Neuronal stem cell (in vitro differentiated cells): Measurements from ENCODE around the gene FBXO39. TPM values are rescaled to one million over a fixed set of nuclear protein-coding genes. Genes with fewer than 3 reads are reported as not detected.

Source experiments
- DNase-seq: peaks from one replicate; pipeline ENCODE4 v3.0.0-alpha.2; 2013; ENCODE audit warnings: low spot score
- H2AFZ ChIP-seq: one replicate; pipeline ENCODE4 v1.6.1; 2013; ENCODE audit warnings: mild to moderate bottlenecking, low read length, inconsistent platforms
- H2AK5ac ChIP-seq: 2 replicates; pipeline ENCODE4 v1.6.1; 2013; ENCODE audit warnings: low read depth, mild to moderate bottlenecking, inconsistent platforms, low read length, moderate library complexity, mixed read lengths
- H2BK120ac ChIP-seq: 2 replicates; pipeline ENCODE4 v1.6.1; 2013; ENCODE audit warnings: low read depth, mild to moderate bottlenecking, inconsistent platforms, low read length, moderate library complexity, mixed read lengths
- H2BK12ac ChIP-seq: one replicate; pipeline ENCODE4 v1.6.1; 2013; ENCODE audit warnings: low read length, inconsistent platforms
- H2BK15ac ChIP-seq: 2 replicates; pipeline ENCODE4 v1.6.1; 2013; ENCODE audit warnings: mild to moderate bottlenecking, low read length, inconsistent platforms, mixed read lengths
- H2BK5ac ChIP-seq: one replicate; pipeline ENCODE4 v1.6.1; 2013; ENCODE audit warnings: inconsistent platforms, mild to moderate bottlenecking, low read length, moderate library complexity
- H3K14ac ChIP-seq: one replicate; pipeline ENCODE4 v1.6.1; 2013; ENCODE audit warnings: low read length, inconsistent platforms
- H3K18ac ChIP-seq: 2 replicates; pipeline ENCODE4 v1.6.1; 2013; ENCODE audit warnings: low read length, inconsistent platforms
- H3K23ac ChIP-seq: 2 replicates; pipeline ENCODE4 v1.6.1; 2013; ENCODE audit warnings: low read depth, mild to moderate bottlenecking, mixed read lengths, low read length, inconsistent platforms; ENCODE audit not compliant: poor library complexity
- H3K27ac ChIP-seq: replicated peaks from 3 replicates; pipeline ENCODE4 v1.5.1; 2013; ENCODE audit warnings: low read length, inconsistent platforms
- H3K27me3 ChIP-seq, 3 experiments: 2 replicates each; pipeline ENCODE4 v1.6.1; 2013; ENCODE audit warnings: low read length in 3 of 3, mild to moderate bottlenecking in 2 of 3, inconsistent platforms in 1 of 3, low read depth in 1 of 3, mixed read lengths in 1 of 3, moderate library complexity in 1 of 3; ENCODE audit not compliant: control insufficient read depth in 3 of 3, insufficient read depth in 3 of 3
- H3K36me3 ChIP-seq, 2 donors: replicated peaks in 1 of 2; 2 replicates each; pipeline ENCODE4 v1.6.1; 2013; ENCODE audit warnings: low read length in 2 of 2; ENCODE audit not compliant: control insufficient read depth in 2 of 2, insufficient read depth in 2 of 2
- H3K4ac ChIP-seq: 2 replicates; pipeline ENCODE4 v1.6.1; 2013; ENCODE audit warnings: inconsistent platforms, mild to moderate bottlenecking, low read length, moderate library complexity
- H3K4me1 ChIP-seq, 2 donors: 1 replicate in 1 of 2; 2 replicates in 1 of 2; pipeline ENCODE4 v1.6.1; 2013; ENCODE audit warnings: low read length in 2 of 2, low read depth in 1 of 2; ENCODE audit not compliant: control insufficient read depth in 2 of 2, insufficient read depth in 1 of 2
- H3K4me2 ChIP-seq: one replicate; pipeline ENCODE4 v1.6.1; 2013; ENCODE audit warnings: mild to moderate bottlenecking, low read length, inconsistent platforms; ENCODE audit not compliant: insufficient read depth, poor library complexity, severe bottlenecking
- H3K4me3 ChIP-seq, 2 donors: 2 replicates each; pipeline ENCODE4 v1.5.1; 2013; ENCODE audit warnings: low read length in 2 of 2, mild to moderate bottlenecking in 2 of 2, inconsistent platforms in 1 of 2, moderate library complexity in 1 of 2
- H3K79me1 ChIP-seq: one replicate; pipeline ENCODE4 v1.6.1; 2013; ENCODE audit warnings: low read depth, mild to moderate bottlenecking, inconsistent platforms, low read length, moderate library complexity
- H3K9ac ChIP-seq: one replicate; pipeline ENCODE4 v1.6.1; 2013; ENCODE audit warnings: mild to moderate bottlenecking, low read depth, low read length, inconsistent platforms; ENCODE audit not compliant: poor library complexity
- H3K9me3 ChIP-seq, 2 donors: replicated peaks in 1 of 2; 2 replicates each; pipeline versions ENCODE3 to v1.6.1; 2013; ENCODE audit warnings: low read length in 2 of 2, mild to moderate bottlenecking in 2 of 2, inconsistent platforms in 1 of 2, low read depth in 1 of 2, mixed read lengths in 1 of 2, moderate library complexity in 1 of 2; ENCODE audit not compliant: control insufficient read depth in 2 of 2, insufficient read depth in 1 of 2
- H4K8ac ChIP-seq: one replicate; pipeline ENCODE4 v1.6.1; 2013; ENCODE audit warnings: low read depth, mild to moderate bottlenecking, inconsistent platforms, low read length, moderate library complexity
- H4K91ac ChIP-seq: one replicate; pipeline ENCODE4 v1.6.1; 2013; ENCODE audit warnings: low read length, low read depth, mild to moderate bottlenecking, inconsistent platforms; ENCODE audit not compliant: poor library complexity
- WGBS, 2 donors: extraction: QIAGEN DNeasy Blood & Tissue Kit; methylation state at CpG; one replicate each; pipeline ENCODE4 v1.1.7; 2013; ENCODE audit warnings: missing lambda C conversion rate in 2 of 2, mixed read lengths in 1 of 2; ENCODE audit not compliant: insufficient read length in 2 of 2, insufficient replicate concordance in 1 of 2; ENCODE audit errors: extremely low coverage in 2 of 2; 5-methylcytosine and 5-hydroxymethylcytosine counted together
- small RNA-seq: library from polyadenylated mRNA; stranded (forward); fragments of <200 nt; extraction: miRNeasy Mini kit (QIAGEN cat#:217004); gene quantifications from one replicate; pipeline ENCODE3, GENCODE V24; 2013; ENCODE audit not compliant: insufficient read depth

Gene FBXO39

GRCh38 chr17:6831661-6832263 lies 55.7 kb downstream of the FBXO39 start, which contains the start of gene TEKT1:
TSS of gene TEKT1 (minus strand) at chr17:6831729. CDS start at chr17:6830376, 1,353 bp downstream.
- Histone ChIP-seq H3K23ac (no peak within 1 kb of the TSS), H3K14ac (no peak within 1 kb of the TSS), H3K4me2 (peak within 1 kb of the TSS; percentile 88), H3K27ac (no peak within 1 kb of the TSS), H2BK5ac (no peak within 1 kb of the TSS), H2AK5ac (no peak within 1 kb of the TSS), H2BK120ac (no peak within 1 kb of the TSS), H2BK12ac (no peak within 1 kb of the TSS), H4K91ac (no peak within 1 kb of the TSS), H2BK15ac (no peak within 1 kb of the TSS), H3K27me3 (peaks cover 0 to 16% (median 4%) of the 10 kb centered on the region in 3 experiments), H3K79me1 (no peaks in the 10 kb centered on the region), H3K4me3 (peak within 1 kb of the TSS; percentile 51 to 68), H3K18ac (no peak within 1 kb of the TSS), H3K9me3 (no peaks in the 10 kb centered on the region), H4K8ac (no peak within 1 kb of the TSS), H3K4me1 (peaks cover 1 to 8% of the 10 kb centered on the region in 2 donors), H2AFZ (peak within 1 kb of the TSS; percentile 93), H3K9ac (peak within 1 kb of the TSS; percentile 80), H3K36me3 (no peaks in the 10 kb centered on the region), H3K4ac (no peak within 1 kb of the TSS)
- WGBS, 2 donors: no CpG with 5 or more reads among the region's 35 CpGs
- DNase-seq: peak; percentile 90

Small RNA genes lying within 50 kb of the gene (small RNA-seq; reads per million reads assigned to genes)
- gene AC004706.2: not detected
